ENCODE measurements around the gene FLOT2. TPM values are rescaled to one million over a fixed set of nuclear protein-coding genes. Genes with fewer than 3 reads are reported as not detected.

Gene FLOT2
- total and polyA plus RNA-seq, 8 donors, result 32.1 to 65.2 (median 36.9) TPM

DNA sequence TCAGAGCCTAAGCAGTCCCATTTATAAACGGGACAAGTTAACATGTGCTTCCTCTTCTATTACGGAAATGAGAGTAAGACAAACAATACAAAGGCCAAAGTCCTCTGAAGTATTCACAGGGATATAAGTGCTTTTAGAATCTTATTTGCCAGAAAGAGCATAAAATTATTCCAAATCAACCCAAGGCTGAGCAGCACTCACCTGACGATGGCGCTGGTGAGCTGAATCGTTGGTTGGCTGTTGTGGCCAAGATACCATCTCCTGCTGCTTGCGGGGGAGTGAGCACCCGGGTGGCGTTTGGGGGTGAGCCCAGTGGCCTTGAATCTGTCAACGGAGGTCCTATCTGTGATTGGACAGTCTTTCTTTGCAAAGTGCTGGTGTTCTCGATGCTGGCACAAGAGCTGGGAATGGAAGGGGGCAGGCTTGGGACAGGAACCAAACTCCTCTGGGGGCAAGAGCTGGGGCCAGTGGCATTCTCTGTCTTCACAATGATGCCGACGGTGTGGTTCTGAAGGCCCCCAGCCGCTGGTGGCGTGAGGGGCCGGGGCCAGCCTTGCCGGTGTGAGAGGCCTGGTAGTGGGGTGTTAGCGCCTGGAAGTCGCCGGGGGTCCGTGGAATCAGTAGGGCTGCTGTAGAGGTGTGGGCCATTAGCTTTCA, 14.9 kb upstream of the FLOT2 start:
- TF ChIP-seq, protein P1, sequence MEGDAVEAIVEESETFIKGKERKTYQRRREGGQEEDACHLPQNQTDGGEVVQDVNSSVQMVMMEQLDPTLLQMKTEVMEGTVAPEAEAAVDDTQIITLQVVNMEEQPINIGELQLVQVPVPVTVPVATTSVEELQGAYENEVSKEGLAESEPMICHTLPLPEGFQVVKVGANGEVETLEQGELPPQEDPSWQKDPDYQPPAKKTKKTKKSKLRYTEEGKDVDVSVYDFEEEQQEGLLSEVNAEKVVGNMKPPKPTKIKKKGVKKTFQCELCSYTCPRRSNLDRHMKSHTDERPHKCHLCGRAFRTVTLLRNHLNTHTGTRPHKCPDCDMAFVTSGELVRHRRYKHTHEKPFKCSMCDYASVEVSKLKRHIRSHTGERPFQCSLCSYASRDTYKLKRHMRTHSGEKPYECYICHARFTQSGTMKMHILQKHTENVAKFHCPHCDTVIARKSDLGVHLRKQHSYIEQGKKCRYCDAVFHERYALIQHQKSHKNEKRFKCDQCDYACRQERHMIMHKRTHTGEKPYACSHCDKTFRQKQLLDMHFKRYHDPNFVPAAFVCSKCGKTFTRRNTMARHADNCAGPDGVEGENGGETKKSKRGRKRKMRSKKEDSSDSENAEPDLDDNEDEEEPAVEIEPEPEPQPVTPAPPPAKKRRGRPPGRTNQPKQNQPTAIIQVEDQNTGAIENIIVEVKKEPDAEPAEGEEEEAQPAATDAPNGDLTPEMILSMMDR (IDR thresholded peaks at IDR 0.05), result peak in 1 of 4 donors; percentile 15
- H3K36me3 ChIP-seq, result peaks cover 10 to 96% (median 71%) of the 10 kb centered on the region in 3 donors

DNA sequence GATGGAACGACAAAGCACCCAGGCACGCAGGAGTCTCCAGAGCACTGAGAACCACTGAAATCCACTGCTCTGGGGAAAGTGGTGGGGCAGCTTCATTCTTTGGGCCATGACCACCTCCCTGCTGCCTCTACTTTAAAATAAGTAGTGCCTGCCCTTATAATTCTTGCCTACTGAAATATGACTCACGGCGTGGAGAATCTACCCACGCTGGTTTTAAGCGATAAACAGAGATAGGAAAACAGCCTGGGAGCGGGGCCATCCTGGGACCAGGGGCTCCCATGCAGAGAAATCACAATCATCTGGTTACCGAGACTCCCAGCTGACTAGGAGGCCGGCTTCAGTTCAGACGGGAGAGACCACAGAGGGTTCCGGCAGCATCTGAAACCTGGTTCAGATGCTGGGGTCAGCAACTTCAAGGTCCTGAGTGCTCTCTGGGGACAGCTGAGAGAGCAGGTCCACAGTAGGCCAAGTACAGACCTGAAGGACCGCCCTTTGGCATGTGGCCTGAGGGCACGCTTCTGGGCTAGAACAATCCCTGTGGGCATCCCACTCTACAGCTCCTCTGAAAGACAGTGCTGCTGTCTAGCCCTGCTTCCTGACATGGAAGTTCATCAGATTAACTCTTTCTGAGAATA, 14.0 kb upstream of the FLOT2 start:
- no peak overlapping the region for H3K4me3 ChIP-seq
- FAIRE-seq (no peak), ATAC-seq (no peak), DNase-seq (no peak)
- intact Hi-C loops (cut with DNase I), result loop anchor here in 1 of 3 donors (10.0 kb wide), 1 partner anchor 247 kb away; the partner anchor contains the start of genes SDF2 and SUPT6H
- H3K4me1 ChIP-seq, result peaks cover 0 to 5% (median 0%) of the 10 kb centered on the region in 3 donors
- H3K36me3 ChIP-seq, result peaks cover 10 to 87% (median 67%) of the 10 kb centered on the region in 3 donors
- TF ChIP-seq, protein P1 (IDR thresholded peaks at IDR 0.05), result no peak
- 92 to 94% methylated on average over 13 of the region's 13 CpGs for WGBS, 2 donors
- no peaks in the 10 kb centered on the region for H3K9me3 ChIP-seq
- no peaks in the 10 kb centered on the region for H3K27me3 ChIP-seq
- H3K27ac ChIP-seq, result peak overlapping the region in 1 of 4 donors; percentile 17

More for the DNA sequence above, 14.9 kb upstream of the FLOT2 start:
- DNase-seq (no peak), FAIRE-seq (no peak), ATAC-seq (peak in 2 of 4 donors; percentile 9 to 18)
- WGBS, 2 donors, result 57 to 62% methylated on average over 20 of the region's 20 CpGs
- no peak overlapping the region for H3K4me3 ChIP-seq
- no peaks in the 10 kb centered on the region for H3K9me3 ChIP-seq
- peaks cover 0 to 5% (median 0%) of the 10 kb centered on the region in 3 donors for H3K4me1 ChIP-seq
- peak overlapping the region in 1 of 4 donors; percentile 17 for H3K27ac ChIP-seq
- H3K27me3 ChIP-seq, result no peaks in the 10 kb centered on the region
- intact Hi-C loops (cut with DNase I), result loop anchor here in 1 of 3 donors (10.0 kb wide), 1 partner anchor 248 kb away; the partner anchor contains the start of genes SDF2 and SUPT6H

DNA sequence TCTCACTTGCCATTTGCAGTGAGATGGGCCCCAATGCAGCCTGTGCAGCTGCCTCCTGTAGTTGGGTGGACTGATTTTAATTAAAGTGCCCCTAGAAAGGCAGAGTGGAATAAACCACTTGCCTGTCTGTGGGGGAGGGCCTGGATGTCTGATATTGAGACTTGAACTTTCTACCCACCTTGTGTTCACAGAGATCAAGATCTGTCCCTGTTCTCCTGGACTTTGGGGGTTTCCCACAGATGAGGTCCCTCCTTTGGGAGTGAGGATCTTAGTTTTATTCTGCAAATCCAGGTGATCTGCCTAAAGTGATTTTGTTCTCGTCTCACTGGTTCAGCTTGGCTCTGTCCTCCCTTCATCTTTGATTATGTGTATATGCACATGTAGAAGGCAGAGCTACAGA, 13.0 kb upstream of the FLOT2 start:
- ATAC-seq, result no peak
- Histone ChIP-seq H3K4me1 (peaks cover 0 to 5% (median 0%) of the 10 kb centered on the region in 3 donors), H3K27me3 (no peaks in the 10 kb centered on the region), H3K27ac (no peak overlapping the region), H3K4me3 (no peak overlapping the region), H3K9me3 (no peaks in the 10 kb centered on the region), H3K36me3 (peaks cover 8 to 86% (median 64%) of the 10 kb centered on the region in 3 donors)
- FAIRE-seq, result no peak
- intact Hi-C loops (cut with DNase I), result loop anchor here in 1 of 3 donors (10.0 kb wide), 1 partner anchor 246 kb away; the partner anchor contains the start of genes SDF2 and SUPT6H
- WGBS, 2 donors, result 95 to 96% methylated on average over 1 of the region's 1 CpG
- TF ChIP-seq, protein P1 (IDR thresholded peaks at IDR 0.05), result no peak
- DNase-seq, result no peak

DNA sequence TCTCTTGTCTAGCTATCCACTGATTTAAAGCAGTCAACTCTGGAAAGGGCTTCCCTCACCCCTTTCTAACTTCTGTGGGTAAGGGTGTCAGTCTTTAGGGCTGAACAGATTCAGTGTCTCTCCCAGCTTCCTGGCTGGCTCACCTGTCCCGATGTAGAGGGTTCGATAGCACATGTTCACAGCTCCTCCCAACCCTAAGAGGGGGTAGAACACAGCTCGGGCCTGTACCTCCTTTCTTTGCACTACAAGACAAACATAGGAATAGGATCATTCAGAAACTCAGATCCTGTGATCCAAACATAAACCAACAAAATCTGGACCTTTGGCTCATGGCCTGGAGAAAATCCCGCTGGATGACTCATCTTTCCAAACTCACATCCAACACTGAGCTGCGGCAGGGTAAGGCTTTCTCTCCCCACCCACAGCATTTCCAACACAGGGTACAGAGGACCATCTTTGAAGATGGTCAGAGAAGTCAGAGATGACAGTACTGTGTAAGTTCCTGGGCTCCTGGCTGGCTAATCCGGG, 11.2 kb upstream of the FLOT2 start:
- Histone ChIP-seq H3K27ac (no peak overlapping the region), H3K4me1 (peaks cover 0 to 5% (median 0%) of the 10 kb centered on the region in 3 donors), H3K27me3 (no peaks in the 10 kb centered on the region), H3K36me3 (peaks cover 6 to 69% (median 52%) of the 10 kb centered on the region in 3 donors), H3K4me3 (no peak overlapping the region), H3K9me3 (no peaks in the 10 kb centered on the region)
- ATAC-seq (peak in 3 of 4 donors; percentile 31 to 44 (median 32)), FAIRE-seq (peak; percentile 23), DNase-seq (peak in 1 of 6 donors; percentile 39)
- WGBS, 2 donors, result 58% methylated on average over 6 of the region's 6 CpGs
- TF ChIP-seq, protein P1 (IDR thresholded peaks at IDR 0.05), result no peak
- intact Hi-C loops (cut with DNase I), result loop anchor here in 2 of 3 donors (5.0 to 10.0 kb wide), 2 partner anchors 141 to 144 kb away; no protein-coding TSS in a partner anchor
